GM18951 (cell line): ENCODE results near the gene CTNNA3.

Experiments
- POLR2A ChIP-seq: IDR thresholded peaks from 4 replicates; pipeline ENCODE4 v1.6.1; 2011; ENCODE audit warnings: mild to moderate bottlenecking; ENCODE audit not compliant: insufficient read length, insufficient read depth; ENCODE audit errors: extremely low read depth
- in situ Hi-C: fragments of 300-500 bp; cut with MboI; formaldehyde crosslinking; loops from one replicate; pipeline ENCODE4 v1.12.0; 2022; ENCODE audit warnings: low sequenced_read_pairs, mixed read lengths, inconsistent platforms; ENCODE audit not compliant: unreplicated experiment

Gene CTNNA3

GRCh38 chr10:66778351-66778750, 917.6 kb downstream of the CTNNA3 start:
- TF ChIP-seq POLR2A, result no peak
- in situ Hi-C loops, result no loop called here

DNA sequence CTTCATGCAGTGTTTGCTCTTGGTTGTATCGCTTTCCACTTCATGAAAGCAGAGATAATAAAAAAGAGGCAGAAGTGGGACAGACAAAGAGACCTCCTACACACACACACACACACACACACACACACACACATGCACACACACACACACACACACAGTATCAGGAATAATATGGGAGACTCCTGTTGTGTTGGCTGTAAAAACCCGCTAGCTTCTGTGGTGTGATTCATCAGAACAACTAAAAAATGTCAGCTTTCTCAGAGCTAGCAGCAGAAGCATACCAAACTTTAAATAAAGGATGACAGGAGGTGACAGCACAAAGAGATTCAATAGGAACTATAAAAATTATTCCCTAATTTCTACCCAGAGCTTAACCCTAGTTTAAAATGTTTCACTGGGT, 918.3 kb downstream of the CTNNA3 start:
- no peak for TF ChIP-seq POLR2A
- in situ Hi-C loops, result no loop called here

DNA sequence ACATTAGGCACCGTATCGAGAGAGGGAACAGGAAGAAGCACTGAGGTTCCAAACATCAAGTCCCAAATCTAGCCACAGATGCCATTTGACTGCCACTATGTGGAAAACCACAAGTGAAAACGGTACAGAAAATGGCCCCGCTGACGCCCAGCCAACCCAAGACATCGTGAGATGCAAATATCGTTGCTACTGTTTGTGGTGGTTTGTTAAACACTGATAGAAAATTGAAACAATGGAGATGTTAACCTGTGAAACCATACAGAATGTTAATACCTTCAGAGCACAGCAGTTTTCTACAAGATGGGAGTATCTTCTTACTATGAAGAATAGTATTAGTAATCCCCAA, 922.5 kb downstream of the CTNNA3 start:
- in situ Hi-C loops, result no loop called here
- TF ChIP-seq POLR2A, result no peak

GRCh38 chr10:66772548-66773471, 923.2 kb downstream of the CTNNA3 start:
- TF ChIP-seq POLR2A, result no peak
- in situ Hi-C loops, result no loop called here

- no peak for TF ChIP-seq POLR2A
- in situ Hi-C loops, result no loop called here
Observed at GRCh38 chr10:66767707-66768106, 928.3 kb downstream of the CTNNA3 start.

- TF ChIP-seq POLR2A, result no peak
- in situ Hi-C loops, result no loop called here
Observed at GRCh38 chr10:66762218-66762729, 933.7 kb downstream of the CTNNA3 start.

DNA sequence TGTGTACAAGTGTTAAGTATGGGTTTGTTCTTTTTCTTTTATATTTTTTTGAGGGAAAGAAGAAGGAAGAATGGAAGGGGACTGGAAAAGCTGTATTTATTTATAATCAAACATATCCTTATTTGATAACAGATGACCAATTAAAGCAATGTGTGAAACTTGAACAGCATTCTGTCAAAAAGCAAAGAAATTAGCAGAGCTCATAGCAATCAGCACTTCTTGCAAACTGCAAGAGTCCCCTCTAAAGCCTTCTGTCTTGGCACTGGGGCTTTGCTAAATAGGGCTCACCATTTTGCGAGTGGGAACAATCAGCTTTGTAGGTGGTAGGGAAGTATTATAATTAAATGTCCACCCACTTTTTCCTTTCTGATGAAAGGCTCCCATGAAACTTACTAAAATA, 935.1 kb downstream of the CTNNA3 start:
- in situ Hi-C loops, result no loop called here
- no peak for TF ChIP-seq POLR2A

DNA sequence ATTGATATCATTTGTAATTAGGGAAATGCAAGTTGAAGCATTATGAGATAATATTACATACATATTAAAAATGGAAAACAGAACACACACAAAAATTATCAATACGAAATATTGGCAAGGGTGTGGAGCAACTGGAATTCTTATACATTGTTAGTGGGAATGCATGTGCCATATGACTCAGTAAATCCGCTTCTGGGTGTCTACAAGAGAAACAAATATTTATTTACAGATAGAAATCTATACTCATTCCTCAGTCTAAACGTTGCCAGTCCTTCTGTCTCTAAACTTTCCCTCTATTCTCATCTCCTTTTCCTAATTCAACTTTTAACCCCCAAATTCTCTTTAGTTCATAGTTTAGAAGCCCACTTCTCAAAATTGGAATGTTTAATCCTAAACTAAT, 940.5 kb downstream of the CTNNA3 start:
- in situ Hi-C loops, result no loop called here
- TF ChIP-seq POLR2A, result no peak

DNA sequence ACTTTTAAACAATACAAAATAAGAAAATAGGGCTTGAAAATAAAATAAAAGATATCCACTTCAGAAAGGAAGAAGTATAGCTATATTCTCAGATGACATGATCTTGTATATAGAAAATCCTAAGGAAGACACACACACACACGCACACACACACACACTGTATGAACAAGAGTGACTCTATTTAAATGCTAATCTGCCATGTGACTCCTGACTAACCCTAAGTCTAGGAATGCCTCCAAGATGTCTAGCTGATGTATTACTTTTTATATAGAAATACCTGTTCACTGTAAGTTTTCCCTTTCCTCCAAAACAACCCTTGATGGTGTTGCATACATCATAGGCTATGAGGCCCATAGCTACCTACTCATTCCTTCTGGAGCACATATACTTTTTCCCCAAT, 943.3 kb downstream of the CTNNA3 start:
- TF ChIP-seq POLR2A, result no peak
- in situ Hi-C loops, result no loop called here

- TF ChIP-seq POLR2A, result no peak
- in situ Hi-C loops, result no loop called here
Observed at GRCh38 chr10:66748217-66748616, 947.8 kb downstream of the CTNNA3 start.

- in situ Hi-C loops, result no loop called here
- TF ChIP-seq POLR2A, result no peak
Observed at GRCh38 chr10:66747451-66747850, 948.5 kb downstream of the CTNNA3 start.

DNA sequence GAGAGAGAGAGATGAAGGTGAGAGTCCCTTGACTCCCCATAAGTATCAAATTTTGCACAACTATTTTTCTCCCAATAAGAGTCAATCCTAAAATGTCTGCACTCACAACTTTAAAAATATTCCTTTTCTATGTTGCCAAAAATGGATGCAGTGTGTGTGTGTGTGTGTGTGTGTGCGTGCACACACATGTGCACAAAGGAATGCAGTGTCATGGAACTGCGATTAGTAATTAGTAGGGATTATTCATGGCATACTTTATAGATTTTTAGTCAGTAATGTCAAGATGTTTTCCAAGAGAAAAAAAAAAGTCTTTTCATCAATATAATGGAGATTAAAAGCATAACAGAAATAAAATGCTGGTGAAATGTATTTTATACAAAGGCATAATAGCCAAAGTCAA, 949.3 kb downstream of the CTNNA3 start:
- in situ Hi-C loops, result no loop called here
- TF ChIP-seq POLR2A, result no peak

DNA sequence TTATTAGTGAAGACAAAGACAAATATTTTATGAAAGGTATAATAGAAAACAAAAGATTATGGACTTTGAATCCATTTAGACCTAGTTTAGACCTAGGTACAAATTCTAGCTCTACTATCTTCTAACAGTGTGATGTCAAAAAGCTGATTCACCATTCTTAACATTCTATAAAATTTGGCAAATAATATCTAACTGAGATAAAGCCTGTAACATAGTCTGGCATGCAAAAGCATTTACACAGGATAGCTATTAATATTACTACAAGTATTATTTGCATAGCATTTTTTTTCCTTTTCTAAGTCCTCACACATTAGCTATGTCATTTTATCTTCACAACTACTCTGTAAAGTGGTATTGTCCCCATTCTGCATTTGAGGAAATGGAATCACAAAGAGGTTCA, 949.7 kb downstream of the CTNNA3 start:
- in situ Hi-C loops, result no loop called here
- no peak for TF ChIP-seq POLR2A

DNA sequence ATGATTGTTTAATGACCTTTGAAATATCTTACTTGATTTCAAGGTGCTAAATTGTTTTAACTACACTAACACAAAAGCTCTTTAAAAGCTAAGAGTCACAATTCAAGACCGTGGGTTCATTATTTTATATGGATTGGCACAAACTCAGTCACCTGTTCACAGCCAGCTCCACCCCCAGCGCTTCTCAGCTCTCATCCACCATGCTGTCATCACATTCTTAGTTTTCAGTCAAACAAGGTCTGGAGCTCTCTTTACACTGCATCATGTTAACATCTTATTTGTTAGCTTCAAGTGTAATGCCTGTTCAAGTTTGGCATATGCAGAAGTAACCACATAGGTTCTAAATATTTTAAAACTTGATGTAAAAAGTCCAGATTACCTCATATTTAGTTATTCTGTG, 951.1 kb downstream of the CTNNA3 start:
- no peak for TF ChIP-seq POLR2A
- in situ Hi-C loops, result no loop called here
